ENCODE data around the gene WSCD2. TPM values are rescaled to one million over a fixed set of nuclear protein-coding genes. Genes with fewer than 3 reads are reported as not detected.

WSCD2 gene
- total and polyA plus RNA-seq, 9 donors = under 0.01 to 2.6 (median 0.53) TPM; not detected in 1

- DNase-seq = no peak
- H3K27ac ChIP-seq = no peak overlapping the region
- WGBS, 3 donors = 29 to 40% (median 38%) methylated on average over 4 of the region's 4 CpGs
- intact Hi-C loops (cut with DNase I) = loop anchor here in 1 of 4 donors (10.0 kb wide), 1 partner anchor 102 kb away; no protein-coding TSS in a partner anchor
- TF ChIP-seq POLR2A (IDR thresholded peaks at IDR 0.05) (no peak), EP300 (IDR thresholded peaks at IDR 0.05) (no peak), CTCF (IDR thresholded peaks at IDR 0.05) (no peak)
- no peaks in the 10 kb centered on the region for H3K4me1 ChIP-seq (ENCODE audit: insufficient read depth)
- H3K9me3 ChIP-seq = no peaks in the 10 kb centered on the region
- no peaks in the 10 kb centered on the region for H3K27me3 ChIP-seq
- H3K4me3 ChIP-seq = no peak overlapping the region
- no peaks in the 10 kb centered on the region for H3K36me3 ChIP-seq
These were observed 35.9 kb upstream of the WSCD2 start for GRCh38 chr12:108093209-108093608.

- no peak for DNase-seq
- Histone ChIP-seq H3K9me3 (no peaks in the 10 kb centered on the region), H3K36me3 (no peaks in the 10 kb centered on the region), H3K4me3 (no peak overlapping the region), H3K27me3 (no peaks in the 10 kb centered on the region), H3K4me1 (ENCODE audit: insufficient read depth) (no peaks in the 10 kb centered on the region), H3K27ac (no peak overlapping the region)
- no peak for TF ChIP-seq POLR2A (IDR thresholded peaks at IDR 0.05)
- TF ChIP-seq CTCF (IDR thresholded peaks at IDR 0.05) = no peak
- no peak for TF ChIP-seq EP300 (IDR thresholded peaks at IDR 0.05)
- intact Hi-C loops (cut with DNase I) = loop anchor here in 1 of 4 donors (10.0 kb wide), 1 partner anchor 101 kb away; no protein-coding TSS in a partner anchor
- WGBS, 3 donors = 47 to 57% (median 52%) methylated on average over 2 of the region's 2 CpGs
These were observed 34.9 kb upstream of the WSCD2 start for GRCh38 chr12:108094056-108094649.

GRCh38 chr12:108097160-108097911 is 31.8 kb upstream of the WSCD2 start:
- H3K27ac ChIP-seq = no peak overlapping the region
- TF ChIP-seq CTCF (IDR thresholded peaks at IDR 0.05) = no peak
- no peak for TF ChIP-seq EP300 (IDR thresholded peaks at IDR 0.05)
- no peak for TF ChIP-seq POLR2A (IDR thresholded peaks at IDR 0.05)
- no peak for DNase-seq
- H3K27me3 ChIP-seq = no peaks in the 10 kb centered on the region
- no peaks in the 10 kb centered on the region for H3K4me1 ChIP-seq (ENCODE audit: insufficient read depth)
- no peaks in the 10 kb centered on the region for H3K9me3 ChIP-seq
- H3K36me3 ChIP-seq = no peaks in the 10 kb centered on the region
- no peak overlapping the region for H3K4me3 ChIP-seq
- intact Hi-C loops (cut with DNase I) = loop anchor here in 1 of 4 donors (10.0 kb wide), 1 partner anchor 97 kb away; no protein-coding TSS in a partner anchor
- 77 to 85% (median 77%) methylated on average over 3 of the region's 3 CpGs for WGBS, 3 donors

GRCh38 chr12:108098374-108098773 is 30.7 kb upstream of the WSCD2 start:
- WGBS, 3 donors = 89 to 91% (median 90%) methylated on average over 8 of the region's 8 CpGs
- H3K9me3 ChIP-seq = no peaks in the 10 kb centered on the region
- no peaks in the 10 kb centered on the region for H3K36me3 ChIP-seq
- intact Hi-C loops (cut with DNase I) = loop anchor here in 1 of 4 donors (10.0 kb wide), 1 partner anchor 96 kb away; no protein-coding TSS in a partner anchor
- no peak overlapping the region for H3K27ac ChIP-seq
- TF ChIP-seq CTCF (IDR thresholded peaks at IDR 0.05) = no peak
- no peak for TF ChIP-seq EP300 (IDR thresholded peaks at IDR 0.05)
- no peak for TF ChIP-seq POLR2A (IDR thresholded peaks at IDR 0.05)
- no peak overlapping the region for H3K4me3 ChIP-seq
- H3K4me1 ChIP-seq (ENCODE audit: insufficient read depth) = no peaks in the 10 kb centered on the region
- no peaks in the 10 kb centered on the region for H3K27me3 ChIP-seq
- no peak for DNase-seq

All from ovary (tissue), 9 donors.